GM12801 (cell line): ENCODE measurements around the gene RREB1.

ENCODE experiments used
- TF ChIP-seq, protein P1 (sequence below): IDR thresholded peaks from one replicate; pipeline ENCODE4 v1.5.1; 2011; ENCODE audit warnings: control low read depth; ENCODE audit not compliant: insufficient read length; ENCODE audit errors: extremely low read depth

Gene RREB1

DNA sequence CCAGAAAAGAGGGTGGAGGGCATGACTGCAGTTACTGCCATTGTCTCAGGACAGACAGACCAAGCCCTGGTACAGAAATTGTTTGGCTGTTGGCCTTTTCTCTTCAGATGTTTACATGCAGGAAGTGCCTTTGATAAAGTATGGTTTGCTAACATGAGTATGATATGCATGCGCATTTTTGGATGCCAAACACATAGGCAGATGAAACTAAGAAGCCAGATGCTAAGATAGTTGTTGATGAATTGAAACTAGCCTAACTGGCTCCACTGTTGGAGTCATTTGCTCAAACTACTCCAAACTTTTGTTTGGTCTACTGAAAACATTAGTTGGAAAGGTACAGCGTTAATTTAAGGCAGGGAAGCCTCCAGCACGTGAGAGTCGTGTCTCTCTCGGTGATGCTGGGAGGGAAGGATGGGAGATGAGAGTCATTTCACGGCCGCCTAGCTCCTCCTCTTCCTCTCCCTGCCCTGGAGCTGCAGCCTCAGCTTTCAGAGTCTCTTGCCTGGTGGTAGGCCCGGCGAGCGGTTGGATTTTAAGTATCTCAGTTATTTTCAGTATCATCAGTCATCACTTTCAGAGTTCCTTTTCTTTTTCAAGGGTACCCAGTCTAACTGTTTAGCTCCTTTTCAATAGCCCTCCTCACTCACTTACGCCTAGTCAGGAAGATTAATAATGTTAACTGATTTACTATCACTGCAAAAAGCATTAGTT is 29.7 kb downstream of the RREB1 start:
- TF ChIP-seq, protein P1, sequence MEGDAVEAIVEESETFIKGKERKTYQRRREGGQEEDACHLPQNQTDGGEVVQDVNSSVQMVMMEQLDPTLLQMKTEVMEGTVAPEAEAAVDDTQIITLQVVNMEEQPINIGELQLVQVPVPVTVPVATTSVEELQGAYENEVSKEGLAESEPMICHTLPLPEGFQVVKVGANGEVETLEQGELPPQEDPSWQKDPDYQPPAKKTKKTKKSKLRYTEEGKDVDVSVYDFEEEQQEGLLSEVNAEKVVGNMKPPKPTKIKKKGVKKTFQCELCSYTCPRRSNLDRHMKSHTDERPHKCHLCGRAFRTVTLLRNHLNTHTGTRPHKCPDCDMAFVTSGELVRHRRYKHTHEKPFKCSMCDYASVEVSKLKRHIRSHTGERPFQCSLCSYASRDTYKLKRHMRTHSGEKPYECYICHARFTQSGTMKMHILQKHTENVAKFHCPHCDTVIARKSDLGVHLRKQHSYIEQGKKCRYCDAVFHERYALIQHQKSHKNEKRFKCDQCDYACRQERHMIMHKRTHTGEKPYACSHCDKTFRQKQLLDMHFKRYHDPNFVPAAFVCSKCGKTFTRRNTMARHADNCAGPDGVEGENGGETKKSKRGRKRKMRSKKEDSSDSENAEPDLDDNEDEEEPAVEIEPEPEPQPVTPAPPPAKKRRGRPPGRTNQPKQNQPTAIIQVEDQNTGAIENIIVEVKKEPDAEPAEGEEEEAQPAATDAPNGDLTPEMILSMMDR: no peak

DNA sequence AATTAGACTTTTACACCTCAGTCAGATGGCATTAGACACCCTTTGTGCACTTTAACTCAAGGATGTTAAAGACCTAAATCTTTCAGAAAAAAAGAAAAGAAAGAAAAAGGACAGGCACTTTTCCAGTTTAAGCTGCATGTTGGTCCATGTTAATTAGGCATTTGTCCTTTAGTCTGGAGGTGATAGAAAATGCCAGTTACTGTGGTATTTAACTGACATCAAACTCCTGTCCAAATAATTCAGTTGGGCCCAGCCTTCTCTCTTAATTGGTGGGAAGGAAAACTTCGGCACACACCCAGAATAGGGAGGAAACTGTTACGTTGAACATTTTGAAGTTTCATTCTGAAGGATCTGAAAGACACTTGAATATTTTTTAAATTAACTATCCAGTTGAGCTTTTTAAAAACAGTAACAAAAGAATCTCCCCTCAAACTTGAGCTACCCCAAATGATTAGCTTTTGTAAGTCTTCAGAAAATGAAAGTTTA is 30.3 kb downstream of the RREB1 start:
- TF ChIP-seq, protein P1: no peak

DNA sequence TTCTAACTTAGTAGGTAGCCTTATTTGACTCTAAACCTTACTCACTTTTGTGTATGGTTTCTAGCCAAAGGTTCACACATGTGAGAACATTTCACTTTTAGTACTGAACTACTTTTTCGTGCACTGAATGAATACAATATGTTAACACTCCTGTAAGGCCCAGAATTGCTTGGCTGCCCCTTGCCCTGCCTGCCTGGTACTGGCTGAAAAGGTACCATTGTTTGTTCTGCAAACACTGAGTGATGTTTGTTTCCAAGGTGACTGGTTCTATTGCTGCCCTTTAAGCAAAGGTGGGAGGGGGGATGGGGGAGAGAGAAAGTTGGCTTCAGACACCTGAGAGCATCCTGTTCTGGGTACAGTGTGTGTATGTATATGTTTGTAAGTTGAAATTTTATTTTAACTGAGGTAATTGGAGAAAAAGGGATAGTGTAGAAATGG is 31.2 kb downstream of the RREB1 start:
- TF ChIP-seq, protein P1: no peak

DNA sequence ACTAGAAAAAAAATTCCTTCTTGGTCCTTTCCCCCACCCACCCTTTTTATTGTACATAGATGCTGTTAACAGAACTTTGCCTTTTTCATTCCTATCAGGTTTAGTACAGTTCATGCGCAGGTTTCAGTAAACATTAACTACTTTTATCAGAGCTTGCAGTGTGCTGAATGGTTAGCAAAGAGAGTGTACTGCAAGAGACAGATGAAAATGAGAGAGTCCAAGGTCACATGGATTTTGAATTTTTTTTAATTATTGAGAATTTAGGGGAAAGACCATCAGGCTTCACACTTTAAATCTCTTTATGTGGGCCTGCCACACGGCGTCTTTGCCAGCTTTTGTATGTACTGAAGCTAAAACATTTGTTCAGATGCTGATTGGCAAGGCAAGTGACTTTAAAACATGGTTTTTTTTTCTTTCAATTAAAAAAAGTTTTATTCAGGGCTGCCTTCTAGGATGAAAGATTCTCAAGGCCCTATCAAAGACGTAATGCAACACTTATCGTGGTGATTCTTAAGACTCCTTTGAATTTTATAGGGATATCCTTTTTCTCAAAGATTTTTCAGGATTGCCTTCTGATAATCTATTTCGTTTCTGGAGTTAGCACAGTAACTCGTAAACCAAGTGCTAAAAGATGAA is 32.2 kb downstream of the RREB1 start:
- TF ChIP-seq, protein P1: no peak

DNA sequence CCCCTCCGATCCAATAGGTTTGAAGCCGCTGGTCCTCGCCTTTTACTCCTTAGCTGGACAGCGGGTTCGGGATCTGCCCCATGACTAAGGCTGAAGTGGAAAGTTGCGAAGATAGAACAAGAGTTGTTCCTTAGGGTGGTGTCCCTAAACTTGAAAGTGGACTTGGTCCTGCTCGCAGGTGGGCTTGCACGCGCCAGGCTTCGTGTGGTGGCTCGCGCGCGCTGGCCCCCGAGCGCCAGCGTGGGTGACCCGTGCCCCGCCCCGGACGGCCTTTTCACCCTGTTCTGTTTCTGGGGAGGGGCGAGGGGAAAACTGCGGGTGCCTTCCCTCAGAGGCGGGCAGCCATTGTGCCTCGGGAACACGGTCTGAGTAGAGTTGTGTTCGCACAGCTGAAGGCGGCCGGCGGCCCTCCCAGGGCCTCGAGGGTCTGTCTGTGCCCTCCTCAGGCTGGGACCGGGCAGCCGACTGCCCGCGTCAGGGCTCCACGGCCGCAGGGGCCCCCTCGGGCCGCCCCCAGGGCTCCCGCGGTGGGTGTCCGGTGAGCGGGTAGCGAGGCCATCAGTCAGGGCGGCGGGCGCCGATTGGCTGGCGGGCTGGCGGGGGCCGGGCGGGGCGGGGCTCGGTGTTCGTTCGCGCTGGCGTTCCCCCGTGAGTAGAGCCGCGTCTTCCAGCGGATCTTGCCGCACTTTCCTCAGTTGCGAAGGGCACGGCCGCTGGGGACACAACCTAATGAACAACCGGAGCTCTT is 33.0 kb downstream of the RREB1 start:
- TF ChIP-seq, protein P1: no peak

DNA sequence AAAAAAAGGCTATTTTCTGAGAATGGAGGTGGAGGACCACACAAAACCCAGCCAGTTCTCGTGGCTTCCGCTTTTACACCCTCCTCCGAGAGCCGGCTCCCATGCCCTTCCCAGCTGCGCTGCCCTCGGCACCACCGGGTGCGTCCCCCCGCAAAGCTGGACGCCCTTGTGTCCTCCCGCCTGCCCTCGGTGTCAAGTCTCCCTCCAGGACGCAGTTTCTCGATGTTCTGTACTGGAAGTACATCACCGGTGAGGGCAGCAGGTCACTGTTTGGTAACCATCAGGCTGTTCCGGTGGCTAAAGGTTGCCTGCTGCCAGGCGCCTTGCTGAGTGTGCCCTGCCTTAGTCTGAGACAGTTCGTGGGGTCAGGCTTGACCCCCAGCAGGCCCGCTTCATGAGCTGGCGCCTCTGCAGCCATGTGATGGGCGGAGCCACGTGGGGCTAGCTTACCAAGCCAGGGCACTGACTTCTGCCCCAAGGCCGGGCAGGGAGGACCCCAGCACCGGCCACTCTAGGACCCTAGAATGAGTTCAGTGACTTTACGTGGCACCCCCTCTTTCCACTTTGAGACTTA is 34.6 kb downstream of the RREB1 start:
- TF ChIP-seq, protein P1: no peak

DNA sequence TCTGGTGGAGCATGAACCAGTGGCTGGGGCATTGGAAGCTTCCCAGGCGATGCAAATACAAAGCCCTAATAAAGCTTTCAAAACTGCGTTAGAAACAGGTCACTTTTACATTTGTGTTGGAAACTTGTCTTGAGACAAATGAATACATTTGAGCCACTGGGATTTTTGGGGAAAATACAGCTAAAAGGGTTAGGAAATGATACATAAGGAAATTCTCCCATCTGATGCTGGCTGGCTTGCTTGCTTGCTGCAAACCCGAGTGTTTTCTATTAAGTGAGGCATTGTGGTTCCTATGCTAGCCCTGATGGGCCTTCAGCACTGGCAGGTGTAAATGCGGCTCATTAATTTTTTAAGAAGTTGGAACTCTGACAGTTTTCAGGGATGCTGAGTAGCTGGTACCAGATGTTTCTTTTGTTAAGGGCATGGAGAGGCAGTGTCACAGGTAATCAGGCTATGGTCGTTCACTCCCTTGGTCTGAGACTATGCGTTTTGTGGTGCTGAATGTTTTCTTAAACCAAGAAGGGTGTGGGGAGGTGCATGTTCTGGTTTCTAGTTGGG is 35.2 kb downstream of the RREB1 start:
- TF ChIP-seq, protein P1: no peak
